Measurements from ENCODE around the gene LRRC8E.

Gene LRRC8E

GRCh38 chr19:7908742-7909461 lies 20.6 kb downstream of the LRRC8E start:
- H3K4me3 ChIP-seq (ENCODE audit: low read depth, low read length), result no peak overlapping the region
- TF ChIP-seq, protein P1, sequence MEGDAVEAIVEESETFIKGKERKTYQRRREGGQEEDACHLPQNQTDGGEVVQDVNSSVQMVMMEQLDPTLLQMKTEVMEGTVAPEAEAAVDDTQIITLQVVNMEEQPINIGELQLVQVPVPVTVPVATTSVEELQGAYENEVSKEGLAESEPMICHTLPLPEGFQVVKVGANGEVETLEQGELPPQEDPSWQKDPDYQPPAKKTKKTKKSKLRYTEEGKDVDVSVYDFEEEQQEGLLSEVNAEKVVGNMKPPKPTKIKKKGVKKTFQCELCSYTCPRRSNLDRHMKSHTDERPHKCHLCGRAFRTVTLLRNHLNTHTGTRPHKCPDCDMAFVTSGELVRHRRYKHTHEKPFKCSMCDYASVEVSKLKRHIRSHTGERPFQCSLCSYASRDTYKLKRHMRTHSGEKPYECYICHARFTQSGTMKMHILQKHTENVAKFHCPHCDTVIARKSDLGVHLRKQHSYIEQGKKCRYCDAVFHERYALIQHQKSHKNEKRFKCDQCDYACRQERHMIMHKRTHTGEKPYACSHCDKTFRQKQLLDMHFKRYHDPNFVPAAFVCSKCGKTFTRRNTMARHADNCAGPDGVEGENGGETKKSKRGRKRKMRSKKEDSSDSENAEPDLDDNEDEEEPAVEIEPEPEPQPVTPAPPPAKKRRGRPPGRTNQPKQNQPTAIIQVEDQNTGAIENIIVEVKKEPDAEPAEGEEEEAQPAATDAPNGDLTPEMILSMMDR (IDR thresholded peaks at IDR 0.05; ENCODE audit: insufficient read depth, low read depth, low read length, missing control alignments), result no peak
- DNase-seq (ENCODE audit: low read depth), result no peak

DNA sequence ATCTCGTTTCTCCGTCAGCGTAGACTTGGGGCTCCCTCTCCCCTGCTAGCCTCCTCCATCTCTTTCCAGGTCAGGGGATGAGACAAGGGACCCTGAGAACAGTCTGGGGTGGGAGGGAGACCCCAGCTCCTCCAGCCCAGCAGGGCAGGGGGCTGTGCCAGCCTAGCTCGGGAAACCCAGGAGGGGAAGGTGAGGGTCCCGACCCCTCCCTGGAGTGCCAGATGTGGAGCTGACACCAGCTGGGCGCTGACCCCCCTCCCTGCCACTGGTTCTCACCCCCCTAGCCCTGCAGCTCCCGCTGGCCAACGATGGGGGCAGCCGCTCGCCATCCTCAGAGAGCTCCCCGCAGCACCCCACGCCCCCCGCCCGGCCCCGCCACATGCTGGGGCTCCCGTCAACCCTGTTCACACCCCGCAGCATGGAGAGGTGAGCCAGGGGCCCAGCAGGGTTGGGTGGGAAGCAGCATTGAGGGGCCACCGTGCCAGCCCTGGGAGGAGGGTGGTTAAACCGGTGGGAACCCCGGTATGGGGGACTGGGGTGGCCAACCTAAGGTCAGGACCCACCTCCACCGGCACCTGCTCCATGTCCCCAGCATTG lies 21.3 kb downstream of the LRRC8E start:
- H3K4me3 ChIP-seq (ENCODE audit: low read depth, low read length), result no peak overlapping the region
- TF ChIP-seq, protein P1 (IDR thresholded peaks at IDR 0.05; ENCODE audit: insufficient read depth, low read depth, low read length, missing control alignments), result no peak
- no peak for DNase-seq (ENCODE audit: low read depth)

GRCh38 chr19:7910321-7911161 lies 22.2 kb downstream of the LRRC8E start:
- no peak overlapping the region for H3K4me3 ChIP-seq (ENCODE audit: low read depth, low read length)
- DNase-seq (ENCODE audit: low read depth), result no peak
- TF ChIP-seq, protein P1 (IDR thresholded peaks at IDR 0.05; ENCODE audit: insufficient read depth, low read depth, low read length, missing control alignments), result no peak

GRCh38 chr19:7911508-7912143 lies 23.3 kb downstream of the LRRC8E start:
- no peak overlapping the region for H3K4me3 ChIP-seq (ENCODE audit: low read depth, low read length)
- TF ChIP-seq, protein P1 (IDR thresholded peaks at IDR 0.05; ENCODE audit: insufficient read depth, low read depth, low read length, missing control alignments), result no peak
- no peak for DNase-seq (ENCODE audit: low read depth)

GRCh38 chr19:7912144-7912696 lies 23.9 kb downstream of the LRRC8E start:
- TF ChIP-seq, protein P1 (IDR thresholded peaks at IDR 0.05; ENCODE audit: insufficient read depth, low read depth, low read length, missing control alignments), result no peak
- DNase-seq (ENCODE audit: low read depth), result no peak
- no peak overlapping the region for H3K4me3 ChIP-seq (ENCODE audit: low read depth, low read length)
